Renal pelvis (tissue), 4 donors: Measurements from ENCODE around the gene PFKM. TPM values are rescaled to one million over a fixed set of nuclear protein-coding genes. Genes with fewer than 3 reads are reported as not detected.
"Not testable (repeated sequence)": the region's sequence is repeated elsewhere in the genome, so short reads cannot be mapped to it uniquely, and the experiment has no call there.

Source experiments
- DNase-seq: peaks from one replicate; pipeline ENCODE4 v3.0.0-alpha.2; 2013
- polyA plus RNA-seq, 3 donors: library from polyadenylated mRNA; unstranded; fragments of 120-200 nt; gene quantifications; one replicate each; pipeline ENCODE4 v1.2.1, GENCODE V29; 2013; ENCODE audit not compliant: insufficient read length in 3 of 3

Gene PFKM
- polyA plus RNA-seq, 3 donors = 97.5 to 129 (median 110) TPM

GRCh38 chr12:48106681-48107613 is 12.2 kb upstream of the PFKM start:
- DNase-seq = no peak

DNA sequence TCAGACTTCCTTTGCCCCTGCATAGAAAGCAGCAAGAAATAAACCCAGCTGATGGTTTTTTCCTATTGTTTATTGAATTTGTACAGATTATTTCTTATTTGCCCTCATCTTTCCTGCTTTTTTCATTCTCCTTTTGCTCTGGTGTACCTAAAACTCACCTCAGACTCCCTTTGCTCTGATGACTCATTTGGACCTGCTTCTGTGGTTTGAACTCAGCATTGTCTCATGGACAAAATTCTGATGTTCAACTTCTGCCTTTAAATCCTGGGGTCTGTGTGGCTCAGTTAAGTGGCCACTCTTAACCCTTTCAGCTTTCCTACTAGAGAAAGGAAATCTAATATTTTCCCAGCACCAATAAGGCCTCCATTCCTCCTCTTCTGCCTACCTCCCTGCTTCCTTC is 9.7 kb upstream of the PFKM start:
- no peak for DNase-seq

DNA sequence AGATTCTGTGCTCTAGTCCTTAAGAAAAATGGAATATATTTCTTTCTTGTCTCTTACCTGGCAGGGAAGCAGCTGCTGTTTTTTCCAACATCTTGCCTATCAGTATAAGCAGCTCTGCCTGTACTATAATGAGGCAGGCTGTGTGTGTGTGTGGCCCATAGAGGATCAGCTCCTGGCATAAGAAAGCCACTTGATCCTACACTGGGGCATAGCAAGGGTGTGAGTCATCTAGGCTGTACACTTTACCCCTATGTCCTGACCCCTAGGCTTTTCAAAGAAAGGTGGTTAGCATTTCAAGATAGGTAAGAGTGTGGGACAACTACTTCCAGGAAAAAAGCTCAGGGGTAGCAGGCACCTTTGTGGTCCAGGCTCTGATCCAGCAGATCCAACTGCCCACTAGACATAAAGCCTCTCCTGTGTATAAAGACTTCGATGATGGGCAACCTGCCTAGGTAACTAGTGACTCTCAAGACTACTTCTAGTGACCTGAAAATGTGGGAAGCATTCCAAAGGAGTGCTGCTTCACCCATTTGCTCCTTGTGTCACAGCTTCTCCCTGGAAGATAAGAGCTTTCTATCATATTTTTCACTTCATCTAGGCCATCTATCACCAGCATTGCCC is 8.4 kb upstream of the PFKM start:
- DNase-seq = no peak

DNA sequence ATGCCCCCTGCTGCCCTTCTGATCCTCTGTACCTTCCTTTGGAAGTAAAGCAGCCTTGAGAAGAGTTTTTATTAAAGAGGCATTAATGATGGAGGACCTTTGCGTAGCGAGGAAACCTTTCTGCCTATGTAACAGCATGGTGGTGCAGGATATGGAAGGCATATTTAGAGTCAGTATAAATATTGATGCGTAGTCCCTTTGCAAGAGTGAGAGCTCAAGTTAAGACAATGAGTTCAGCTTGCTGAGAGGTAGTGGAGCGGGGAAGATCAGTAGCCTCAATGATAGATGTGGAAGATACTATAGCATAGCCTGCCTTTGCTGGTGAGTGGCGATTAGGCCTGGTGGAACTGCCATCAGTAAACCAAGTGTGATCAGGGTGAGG is 7.9 kb upstream of the PFKM start:
- not testable (repeated sequence) for DNase-seq

DNA sequence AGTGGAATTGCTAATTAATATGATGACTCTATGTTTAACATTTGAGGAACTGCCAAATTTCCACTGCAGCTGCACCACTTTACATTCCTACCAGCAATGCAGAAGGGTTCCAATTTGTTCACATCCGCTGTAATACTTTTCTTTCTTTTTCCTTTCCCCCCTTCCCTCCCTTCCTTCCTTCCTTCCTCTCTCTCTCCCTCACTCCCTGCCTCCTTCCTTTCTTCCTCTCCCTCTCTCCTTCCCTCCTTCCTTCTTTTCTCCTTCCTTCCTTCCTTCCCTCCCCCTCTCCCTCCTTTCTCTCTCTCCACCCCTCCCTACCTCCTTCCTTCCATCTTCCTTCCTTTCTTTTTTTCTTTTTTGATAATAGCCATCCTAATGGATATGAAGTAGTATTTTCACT is 3.2 kb upstream of the PFKM start:
- no peak for DNase-seq

- no peak for DNase-seq
These were observed 786 bp upstream of the PFKM start for GRCh38 chr12:48118284-48118871.

- DNase-seq = no peak
These were observed 651 bp downstream of the PFKM start for GRCh38 chr12:48119834-48120195.

GRCh38 chr12:48121522-48121921 is 2.4 kb downstream of the PFKM start:
- DNase-seq = no peak

DNA sequence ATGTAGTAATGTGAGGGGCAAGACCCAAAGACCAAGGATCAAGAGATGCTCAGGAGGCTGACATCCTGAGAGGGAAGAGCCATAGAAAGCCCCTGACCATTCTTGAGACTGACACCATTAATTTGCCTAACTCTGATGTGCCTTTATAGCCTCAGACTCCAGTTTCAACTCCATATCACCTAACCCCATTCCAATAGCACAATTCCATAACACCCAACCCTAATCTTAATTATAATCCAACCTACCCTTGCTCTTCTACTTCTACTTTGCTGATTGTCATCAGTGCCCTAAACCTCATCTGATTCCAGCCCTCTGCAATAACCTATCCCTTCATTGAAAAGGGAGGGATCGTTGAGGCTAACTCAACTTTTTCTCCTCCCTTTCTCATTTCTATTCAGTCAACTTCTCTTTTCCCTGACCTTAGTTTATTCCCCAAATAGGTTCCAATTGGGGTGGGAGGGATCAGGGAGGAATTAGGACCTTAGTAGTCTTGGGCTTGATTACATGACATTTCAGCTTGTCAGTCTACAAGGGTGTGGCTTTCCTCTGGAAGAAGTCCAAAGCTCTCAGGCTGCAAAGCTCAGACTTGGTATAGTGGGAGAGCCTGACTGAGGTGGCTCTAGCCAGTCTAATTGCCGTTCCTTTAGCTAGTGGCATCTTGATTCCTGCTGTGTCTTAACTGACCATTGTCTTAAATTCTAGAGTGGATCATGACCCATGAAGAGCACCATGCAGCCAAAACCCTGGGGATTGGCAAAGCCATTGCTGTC is 3.1 kb downstream of the PFKM start:
- no peak for DNase-seq

DNA sequence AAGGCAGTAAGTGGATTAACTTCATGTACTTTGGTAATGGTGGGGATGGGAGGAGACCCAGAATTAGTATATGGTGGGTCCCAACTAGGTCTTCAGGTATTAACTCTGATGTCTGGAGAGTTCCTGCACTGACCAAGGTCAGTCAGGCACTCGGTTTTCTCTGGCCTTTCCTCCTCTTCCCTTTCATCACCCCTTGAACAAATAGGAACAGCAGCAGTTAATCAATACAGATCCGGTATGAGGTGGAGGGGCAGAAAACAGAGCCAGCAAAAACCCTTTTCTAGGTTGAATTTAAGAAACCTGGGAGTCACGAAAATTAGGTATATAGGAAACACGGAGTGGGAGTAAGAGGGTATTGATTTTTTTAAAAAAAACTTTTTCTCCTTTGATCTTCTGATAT is 4.0 kb downstream of the PFKM start:
- no peak for DNase-seq

- DNase-seq = not testable (repeated sequence)
These were observed 6.4 kb downstream of the PFKM start for GRCh38 chr12:48125542-48125941.

DNA sequence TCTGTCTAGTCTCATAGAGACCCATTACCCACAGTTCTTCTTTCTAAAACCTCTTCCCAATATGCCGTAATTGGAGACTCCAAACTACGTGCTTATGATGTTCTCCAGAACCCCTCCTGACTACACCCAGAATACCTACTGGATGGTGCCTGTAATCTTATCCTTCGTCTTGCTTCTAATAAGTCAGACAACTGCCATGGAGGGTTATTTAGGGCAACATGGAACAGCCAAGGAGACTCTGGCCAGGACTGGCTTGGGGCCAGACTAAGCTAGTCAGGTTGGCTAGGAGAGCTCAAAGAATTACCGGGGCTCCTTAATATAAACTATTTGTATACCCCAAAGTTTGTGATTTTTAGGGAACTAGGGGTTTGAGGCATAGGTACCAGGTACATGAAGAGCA is 6.8 kb downstream of the PFKM start:
- no peak for DNase-seq

DNA sequence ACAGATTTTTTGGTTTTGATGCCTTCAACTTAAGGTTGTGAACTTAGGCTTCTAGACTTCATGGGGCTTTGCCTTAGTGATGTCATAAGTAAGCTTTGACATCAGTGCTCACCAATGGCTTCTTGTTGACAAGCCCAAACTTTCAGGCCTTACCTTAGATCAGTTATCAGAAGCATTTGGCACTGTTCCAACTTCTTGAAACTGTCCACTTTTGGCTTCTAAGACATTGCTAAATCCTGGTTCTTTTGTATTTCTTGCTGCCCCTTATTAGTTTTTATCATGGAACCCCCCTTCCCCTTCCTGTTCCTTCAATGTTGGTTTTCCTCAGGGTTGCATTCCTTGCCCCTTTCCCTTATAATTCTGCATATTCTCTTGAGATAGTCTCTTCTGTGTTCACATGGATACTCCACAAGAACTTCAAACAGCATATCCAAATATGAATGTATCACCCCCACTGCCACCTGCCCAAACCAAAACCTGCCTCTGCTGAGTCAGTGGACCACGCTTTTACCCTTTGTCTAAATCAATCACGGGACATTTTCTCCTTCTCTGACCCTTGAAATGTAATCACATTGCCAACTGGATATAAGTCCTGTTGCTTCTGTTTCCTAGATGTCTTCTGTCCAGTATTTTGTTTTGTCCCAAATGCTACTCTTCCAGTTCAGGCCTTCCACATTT is 7.9 kb downstream of the PFKM start:
- DNase-seq = no peak

- DNase-seq = no peak
These were observed 9.6 kb downstream of the PFKM start for GRCh38 chr12:48128800-48129199.

DNA sequence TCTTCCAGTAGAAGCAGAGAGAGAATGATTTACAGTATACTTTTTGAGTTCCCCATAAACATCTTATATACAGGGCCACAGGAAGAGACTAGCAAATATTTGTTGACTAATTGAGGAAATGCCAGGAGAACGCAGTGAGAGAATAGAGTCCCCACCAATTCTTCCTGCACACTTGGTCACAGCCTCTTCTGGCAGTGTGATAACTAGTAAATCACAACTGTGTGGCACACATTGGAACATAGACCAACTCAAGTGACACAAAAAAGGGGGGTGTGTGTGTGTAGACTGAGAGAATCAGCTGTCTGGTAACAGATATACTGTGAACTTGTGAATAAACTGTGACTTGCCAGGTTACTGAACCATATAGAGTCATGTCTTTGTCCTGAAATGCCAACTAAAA is 10.2 kb downstream of the PFKM start:
- DNase-seq = no peak

DNA sequence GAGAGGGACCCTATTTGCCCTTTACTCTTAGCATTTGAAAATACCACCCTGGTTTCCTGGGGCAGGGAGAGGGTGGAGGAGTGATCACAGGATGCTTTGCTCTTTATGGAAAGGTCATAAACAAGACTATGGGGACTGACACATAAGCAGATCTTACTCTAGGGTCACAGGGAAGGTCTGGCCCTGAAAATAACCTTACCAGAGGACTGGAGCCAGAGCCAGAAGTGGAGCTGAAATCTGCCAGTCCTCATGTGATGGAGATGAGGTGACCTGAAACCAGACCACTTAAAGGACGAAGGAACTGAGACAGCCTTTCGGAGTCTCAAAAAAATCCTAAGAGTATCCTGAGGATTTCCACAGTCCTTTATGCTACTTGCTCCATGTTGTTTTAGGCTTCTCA is 12.4 kb downstream of the PFKM start:
- DNase-seq = no peak

DNA sequence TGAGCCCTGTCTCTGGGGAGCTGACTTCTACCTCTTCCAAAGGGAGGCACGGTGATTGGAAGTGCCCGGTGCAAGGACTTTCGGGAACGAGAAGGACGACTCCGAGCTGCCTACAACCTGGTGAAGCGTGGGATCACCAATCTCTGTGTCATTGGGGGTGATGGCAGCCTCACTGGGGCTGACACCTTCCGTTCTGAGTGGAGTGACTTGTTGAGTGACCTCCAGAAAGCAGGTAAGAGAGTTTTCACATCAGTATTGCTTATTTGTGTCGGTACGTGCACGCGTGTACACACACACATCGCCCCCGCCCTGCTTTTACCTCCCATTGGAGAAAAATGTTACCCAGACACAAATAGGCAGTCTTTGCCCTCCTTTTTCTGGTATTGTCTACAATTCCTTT is 13.7 kb downstream of the PFKM start:
- no peak for DNase-seq

GRCh38 chr12:48135027-48135426 is 15.9 kb downstream of the PFKM start:
- no peak for DNase-seq

GRCh38 chr12:48142818-48143674 is 23.9 kb downstream of the PFKM start:
- DNase-seq = no peak

DNA sequence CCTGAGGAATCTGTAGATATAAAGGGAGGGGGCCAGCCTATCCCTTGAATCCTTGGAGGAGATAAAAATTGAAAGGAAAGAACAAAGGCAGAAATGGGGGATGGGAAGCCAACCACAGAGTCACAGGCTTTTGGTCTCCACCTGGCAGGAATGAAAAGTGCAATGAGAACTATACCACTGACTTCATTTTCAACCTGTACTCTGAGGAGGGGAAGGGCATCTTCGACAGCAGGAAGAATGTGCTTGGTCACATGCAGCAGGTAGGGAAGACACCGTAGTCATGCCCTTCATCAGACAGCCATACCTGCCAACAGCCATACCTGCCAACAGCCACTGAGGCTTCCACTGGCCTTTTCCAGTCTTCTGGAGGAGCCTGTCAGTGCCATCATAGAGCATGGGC is 24.7 kb downstream of the PFKM start:
- no peak for DNase-seq

- DNase-seq = no peak
These were observed 26.8 kb downstream of the PFKM start for GRCh38 chr12:48145981-48146380.
